Left lung (tissue), 10 donors: ENCODE data around the gene PPP1R3E. TPM values are rescaled to one million over a fixed set of nuclear protein-coding genes. Genes with fewer than 3 reads are reported as not detected.

Source experiments
- ATAC-seq: fragments of 200-7000 bp; cut with Tn5 transposase; one replicate; pipeline ENCODE4 v1.9.1; 2020; ENCODE audit warnings: moderate library complexity
- DNase-seq, 4 donors: peaks; one replicate each; pipeline ENCODE4 v3.0.0-alpha.2; 2013 to 2020
- H3K27ac ChIP-seq, 2 donors: fragments of 200-600 bp; sonication (generic) in 1 of 2; one replicate each; pipeline versions ENCODE4 v1.5.0 to v1.8.0; 2020 to 2021
- H3K27me3 ChIP-seq, 2 donors: fragments of 200-600 bp; sonication (generic) in 1 of 2; one replicate each; pipeline versions ENCODE4 v1.5.0 to v1.8.0; 2020 to 2021
- H3K36me3 ChIP-seq, 2 donors: fragments of 200-600 bp; sonication (generic) in 1 of 2; one replicate each; pipeline versions ENCODE4 v1.5.0 to v1.8.0; 2020 to 2021
- H3K4me1 ChIP-seq, 2 donors: fragments of 200-600 bp; one replicate each; pipeline ENCODE4 v1.8.0; 2021
- H3K4me3 ChIP-seq, 2 donors: fragments of 200-600 bp; sonication (generic) in 1 of 2; one replicate each; pipeline versions ENCODE4 v1.5.0 to v1.8.0; 2020 to 2021; ENCODE audit warnings: mild to moderate bottlenecking in 1 of 2
- H3K9me3 ChIP-seq, 2 donors: fragments of 200-600 bp; sonication (generic) in 1 of 2; one replicate each; pipeline versions ENCODE4 v1.5.0 to v1.8.0; 2020 to 2021
- intact Hi-C, 2 donors: fragments of 100-400 bp; cut with DNase I; formaldehyde crosslinking; loops; one replicate each; pipeline versions ENCODE4 v1.11.2 to v1.14.2; 2022
- polyA plus RNA-seq, 6 donors: library from polyadenylated mRNA; unstranded; fragments of 120-200 nt; gene quantifications; one replicate each; pipeline ENCODE4 v1.2.1, GENCODE V29; 2013; ENCODE audit not compliant: insufficient read length in 6 of 6
- total RNA-seq, 2 donors: library from RNA; stranded (reverse); fragmentation: NEBNext Ultra II Directional; extraction: Animal tissue kit (Norgen Biotek cat#: 25700); gene quantifications; one replicate each; pipeline ENCODE4 v1.2.1, GENCODE V29; 2021
- TF ChIP-seq, protein P1 (sequence below), 2 donors: fragments of 200-600 bp; sonication (generic) in 1 of 2; IDR thresholded peaks; one replicate each; pipeline versions ENCODE4 v1.5.0 to v1.8.0; 2021; ENCODE audit warnings: antibody characterized with exemption in 2 of 2
- donor health status: DM: no; HTN: yes; CAD: no.
- donor health status: DM: no; HTN: no; CAD: no.

PPP1R3E gene
- total and polyA plus RNA-seq, 8 donors = 11.3 to 24.5 (median 19.7) TPM

DNA sequence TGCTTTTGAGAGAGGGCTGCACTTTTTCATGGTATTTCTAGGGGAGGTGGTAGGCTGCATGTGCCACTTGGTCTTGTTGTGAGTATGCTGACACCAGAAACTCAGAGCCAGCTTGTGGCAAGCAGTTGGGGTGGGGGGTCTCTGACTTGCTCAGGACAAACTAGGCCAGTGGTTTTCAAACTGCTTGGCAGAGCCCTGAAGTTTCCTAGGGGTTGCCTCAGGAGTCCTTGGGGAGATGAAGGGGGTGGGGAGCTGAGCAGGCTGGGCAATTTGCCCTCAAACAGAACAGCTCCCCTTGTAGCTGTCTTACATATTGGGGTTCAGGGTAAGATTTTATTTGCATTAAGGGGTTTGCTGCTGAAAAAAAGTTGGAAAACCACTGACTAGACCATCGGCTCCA, 7.9 kb upstream of the PPP1R3E start:
- ATAC-seq = no peak
- intact Hi-C loops = no loop called here
- TF ChIP-seq, protein P1, sequence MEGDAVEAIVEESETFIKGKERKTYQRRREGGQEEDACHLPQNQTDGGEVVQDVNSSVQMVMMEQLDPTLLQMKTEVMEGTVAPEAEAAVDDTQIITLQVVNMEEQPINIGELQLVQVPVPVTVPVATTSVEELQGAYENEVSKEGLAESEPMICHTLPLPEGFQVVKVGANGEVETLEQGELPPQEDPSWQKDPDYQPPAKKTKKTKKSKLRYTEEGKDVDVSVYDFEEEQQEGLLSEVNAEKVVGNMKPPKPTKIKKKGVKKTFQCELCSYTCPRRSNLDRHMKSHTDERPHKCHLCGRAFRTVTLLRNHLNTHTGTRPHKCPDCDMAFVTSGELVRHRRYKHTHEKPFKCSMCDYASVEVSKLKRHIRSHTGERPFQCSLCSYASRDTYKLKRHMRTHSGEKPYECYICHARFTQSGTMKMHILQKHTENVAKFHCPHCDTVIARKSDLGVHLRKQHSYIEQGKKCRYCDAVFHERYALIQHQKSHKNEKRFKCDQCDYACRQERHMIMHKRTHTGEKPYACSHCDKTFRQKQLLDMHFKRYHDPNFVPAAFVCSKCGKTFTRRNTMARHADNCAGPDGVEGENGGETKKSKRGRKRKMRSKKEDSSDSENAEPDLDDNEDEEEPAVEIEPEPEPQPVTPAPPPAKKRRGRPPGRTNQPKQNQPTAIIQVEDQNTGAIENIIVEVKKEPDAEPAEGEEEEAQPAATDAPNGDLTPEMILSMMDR (IDR thresholded peaks at IDR 0.05) = no peak

DNA sequence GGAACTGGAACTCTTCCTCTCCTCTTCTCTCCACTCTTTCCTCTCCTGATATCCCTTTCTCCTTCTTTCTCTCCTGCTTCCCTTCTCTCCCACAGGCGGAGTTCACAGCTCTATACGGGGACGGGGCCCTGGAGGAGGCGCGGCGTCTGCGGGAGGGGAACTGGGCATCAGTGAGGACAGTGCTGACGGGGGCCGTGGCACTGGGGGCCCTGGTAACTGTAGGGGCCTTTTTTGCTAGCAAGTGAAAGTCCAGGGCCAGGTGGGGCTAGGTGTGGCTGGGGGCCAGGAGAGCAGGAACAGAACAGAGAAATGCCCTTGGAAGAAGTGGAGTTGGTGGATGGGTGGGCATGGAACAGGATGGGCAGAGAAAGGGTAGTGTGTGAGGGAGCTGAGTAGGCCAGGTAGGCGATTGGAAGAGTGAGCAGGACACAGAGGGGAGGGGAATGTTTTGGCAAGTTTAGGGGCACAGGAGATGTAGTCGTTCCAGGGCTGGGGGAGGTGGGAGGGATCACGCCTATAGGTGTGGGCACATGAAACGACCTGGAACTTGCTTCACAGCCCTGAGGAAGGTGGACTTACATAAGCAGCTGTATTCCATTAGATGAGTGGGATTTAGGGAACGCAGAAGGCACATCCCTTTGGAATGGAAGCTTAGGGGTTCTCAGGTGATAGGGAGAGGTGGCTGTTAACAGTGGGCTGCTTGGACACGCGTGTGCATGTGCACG, 6.2 kb upstream of the PPP1R3E start:
- peaks cover 0 to 35% of the 10 kb centered on the region in 2 donors for H3K36me3 ChIP-seq
- intact Hi-C loops = no loop called here
- no peak for ATAC-seq
- no peaks in the 10 kb centered on the region for H3K9me3 ChIP-seq
- H3K27me3 ChIP-seq = no peaks in the 10 kb centered on the region
- TF ChIP-seq, protein P1 (IDR thresholded peaks at IDR 0.05) = no peak
- H3K27ac ChIP-seq = no peak overlapping the region
- DNase-seq = no peak
- peaks cover 25 to 37% of the 10 kb centered on the region in 2 donors for H3K4me1 ChIP-seq
- H3K4me3 ChIP-seq = no peak overlapping the region

More for the DNA sequence above, 7.9 kb upstream of the PPP1R3E start:
- DNase-seq = no peak
- Histone ChIP-seq H3K4me3 (no peak overlapping the region), H3K9me3 (no peaks in the 10 kb centered on the region), H3K36me3 (peaks cover 0 to 35% of the 10 kb centered on the region in 2 donors), H3K27me3 (no peaks in the 10 kb centered on the region), H3K27ac (no peak overlapping the region), H3K4me1 (peaks cover 25 to 35% of the 10 kb centered on the region in 2 donors)

DNA sequence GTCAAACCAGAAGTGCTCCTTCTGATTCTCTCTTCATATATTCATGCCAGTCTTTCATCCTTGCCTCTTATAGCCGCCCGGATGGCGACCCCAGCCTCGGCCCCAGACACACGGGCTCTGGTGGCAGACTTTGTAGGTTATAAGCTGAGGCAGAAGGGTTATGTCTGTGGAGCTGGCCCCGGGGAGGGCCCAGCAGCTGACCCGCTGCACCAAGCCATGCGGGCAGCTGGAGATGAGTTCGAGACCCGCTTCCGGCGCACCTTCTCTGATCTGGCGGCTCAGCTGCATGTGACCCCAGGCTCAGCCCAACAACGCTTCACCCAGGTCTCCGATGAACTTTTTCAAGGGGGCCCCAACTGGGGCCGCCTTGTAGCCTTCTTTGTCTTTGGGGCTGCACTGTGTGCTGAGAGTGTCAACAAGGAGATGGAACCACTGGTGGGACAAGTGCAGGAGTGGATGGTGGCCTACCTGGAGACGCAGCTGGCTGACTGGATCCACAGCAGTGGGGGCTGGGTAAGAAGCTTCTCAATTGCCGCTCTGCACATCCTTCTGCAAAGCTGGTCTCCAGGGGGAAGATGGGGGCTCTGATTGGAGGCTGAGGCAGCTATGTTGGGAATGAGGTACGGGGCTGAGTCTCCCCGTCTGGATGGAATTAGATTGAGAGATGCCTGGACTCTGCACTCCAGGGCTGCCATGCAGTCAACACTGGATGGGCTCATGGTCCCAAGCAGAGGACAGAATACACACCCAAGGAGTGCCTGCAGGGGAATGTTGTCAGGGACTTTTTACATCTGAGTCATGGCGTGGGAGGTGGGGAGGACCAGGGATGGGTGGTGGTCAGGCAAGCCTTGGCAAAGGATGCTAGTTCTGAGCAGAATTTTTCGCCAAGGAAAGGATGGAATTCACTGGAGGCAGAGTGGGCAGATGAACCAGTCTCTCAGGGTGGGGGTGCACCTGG, 5.3 kb upstream of the PPP1R3E start:
- Histone ChIP-seq H3K27ac (peak overlapping the region in 1 of 2 donors; percentile 78), H3K27me3 (no peaks in the 10 kb centered on the region), H3K9me3 (no peaks in the 10 kb centered on the region), H3K4me3 (peak overlapping the region; percentile 82 to 85), H3K4me1 (peaks cover 25 to 39% of the 10 kb centered on the region in 2 donors), H3K36me3 (peaks cover 0 to 35% of the 10 kb centered on the region in 2 donors)
- intact Hi-C loops = no loop called here
- TF ChIP-seq, protein P1 (IDR thresholded peaks at IDR 0.05) = no peak
- DNase-seq (no peak), ATAC-seq (no peak)

DNA sequence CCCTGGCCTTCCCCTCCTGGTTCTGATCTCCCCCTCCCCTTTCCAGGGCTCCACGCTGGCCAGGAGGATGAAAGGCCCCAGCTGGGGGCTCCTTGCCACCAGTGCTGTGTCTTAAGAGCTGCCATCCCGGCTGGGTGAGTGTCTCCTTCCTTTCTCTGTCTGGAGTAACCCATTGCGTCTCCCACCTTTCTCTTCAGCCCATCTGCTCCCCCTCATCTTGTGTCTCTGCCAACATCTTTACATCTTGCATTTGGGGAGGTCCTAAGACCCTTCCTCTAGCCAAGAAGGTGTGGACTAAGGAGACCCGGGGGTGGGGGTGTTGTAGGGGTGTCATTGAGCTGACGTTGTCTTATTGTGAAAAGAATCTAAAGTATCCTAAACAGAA, 4.5 kb upstream of the PPP1R3E start:
- Histone ChIP-seq H3K36me3 (peaks cover 0 to 31% of the 10 kb centered on the region in 2 donors), H3K27ac (peak overlapping the region; percentile 78 to 84), H3K27me3 (no peaks in the 10 kb centered on the region), H3K9me3 (no peaks in the 10 kb centered on the region), H3K4me1 (peaks cover 25 to 41% of the 10 kb centered on the region in 2 donors), H3K4me3 (peak overlapping the region; percentile 82 to 85)
- TF ChIP-seq, protein P1 (IDR thresholded peaks at IDR 0.05) = no peak
- intact Hi-C loops = no loop called here
- ATAC-seq (no peak), DNase-seq (no peak)
